Measurements from ENCODE around the gene PRSS50.

DNA sequence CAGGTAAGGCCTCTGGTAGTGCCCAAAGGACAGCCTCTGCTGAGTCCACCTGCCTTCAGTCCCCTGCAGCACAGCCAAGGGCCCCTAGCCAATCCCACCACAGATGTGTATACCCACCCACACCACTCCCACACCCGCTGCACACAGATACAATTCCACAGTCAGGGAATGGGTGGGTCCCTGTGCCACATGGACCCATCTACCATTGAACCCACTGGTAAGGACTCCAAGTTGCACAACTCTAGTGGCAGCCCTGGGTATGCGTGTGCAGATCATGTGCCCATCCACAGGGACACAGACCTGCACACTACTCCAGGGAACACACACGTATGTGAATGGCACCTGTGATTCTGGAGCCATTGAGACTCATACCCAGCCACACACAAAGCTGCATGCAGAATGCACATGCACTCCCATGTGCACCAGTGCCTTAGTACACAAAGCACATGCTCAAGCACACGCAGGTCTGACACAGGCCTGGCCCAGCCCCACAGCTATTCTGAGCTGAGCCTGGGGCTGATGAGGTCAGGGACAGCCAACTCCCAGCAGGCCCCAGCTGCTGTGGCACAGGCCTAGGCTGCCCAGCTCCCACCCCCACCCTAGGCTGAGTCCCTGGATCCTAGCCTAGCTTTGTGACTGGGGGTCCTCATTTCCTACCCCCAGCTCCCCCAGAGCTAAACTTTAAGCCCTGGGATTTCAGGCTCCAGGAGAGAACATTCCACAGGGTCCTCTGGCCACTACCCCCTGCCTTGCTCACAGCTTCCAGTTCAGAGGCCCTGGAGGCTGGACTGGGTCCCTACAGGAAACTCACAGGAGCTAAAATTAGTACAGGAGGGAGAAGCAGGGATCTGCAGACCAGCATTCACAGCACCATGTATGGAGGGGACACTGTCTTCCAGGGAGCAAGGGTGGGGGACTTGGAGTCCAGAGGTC lies 21.4 kb downstream of the PRSS50 start:
- TF ChIP-seq CTCF (conservative IDR thresholded peaks at IDR 0.05; ENCODE audit: low read depth, low read length) (no peak), EZH2 (IDR thresholded peaks at IDR 0.05; ENCODE audit: borderline replicate concordance, low read depth, low read length, poor library complexity, severe bottlenecking) (no peak)
